Activated T-cell treated with anti-CD3 and anti-CD28 coated beads, Interleukin-2, amount 50 U/mL, for 4 hours (primary cell): ENCODE results near the gene NUTF2. TPM values are rescaled to one million over a fixed set of nuclear protein-coding genes. Genes with fewer than 3 reads are reported as not detected.

Source experiments
- ATAC-seq, 2 donors: fragments of 200-7000 bp; cut with Tn5 transposase; one replicate each; pipeline ENCODE4 v1.10.0; 2021
- DNase-seq: peaks from one replicate; pipeline ENCODE4 v3.0.0-alpha.2; 2020
- H3K27me3 Mint-ChIP-seq: one replicate; pipeline ENCODE4 v1.8.0; 2021; ENCODE audit warnings: low read depth, mixed read lengths
- H3K36me3 Mint-ChIP-seq: one replicate; pipeline ENCODE4 v1.8.0; 2022; ENCODE audit warnings: mixed read lengths; ENCODE audit not compliant: insufficient read depth
- H3K4me1 Mint-ChIP-seq: one replicate; pipeline ENCODE4 v1.8.0; 2021; ENCODE audit warnings: low read depth, mixed read lengths
- H3K4me3 Mint-ChIP-seq: one replicate; pipeline ENCODE4 v1.8.0; 2021; ENCODE audit warnings: mild to moderate bottlenecking, moderate library complexity, mixed read lengths
- H3K9me3 Mint-ChIP-seq: one replicate; pipeline ENCODE4 v1.8.0; 2021; ENCODE audit warnings: mixed read lengths
- total RNA-seq, 3 donors: library from RNA; stranded (reverse); gene quantifications; one replicate each; pipeline ENCODE4 v1.2.1, GENCODE V29; 2021

NUTF2 gene
- total RNA-seq, result 100 to 1,000 TPM; 170 to 182 (median 182) TPM

DNA sequence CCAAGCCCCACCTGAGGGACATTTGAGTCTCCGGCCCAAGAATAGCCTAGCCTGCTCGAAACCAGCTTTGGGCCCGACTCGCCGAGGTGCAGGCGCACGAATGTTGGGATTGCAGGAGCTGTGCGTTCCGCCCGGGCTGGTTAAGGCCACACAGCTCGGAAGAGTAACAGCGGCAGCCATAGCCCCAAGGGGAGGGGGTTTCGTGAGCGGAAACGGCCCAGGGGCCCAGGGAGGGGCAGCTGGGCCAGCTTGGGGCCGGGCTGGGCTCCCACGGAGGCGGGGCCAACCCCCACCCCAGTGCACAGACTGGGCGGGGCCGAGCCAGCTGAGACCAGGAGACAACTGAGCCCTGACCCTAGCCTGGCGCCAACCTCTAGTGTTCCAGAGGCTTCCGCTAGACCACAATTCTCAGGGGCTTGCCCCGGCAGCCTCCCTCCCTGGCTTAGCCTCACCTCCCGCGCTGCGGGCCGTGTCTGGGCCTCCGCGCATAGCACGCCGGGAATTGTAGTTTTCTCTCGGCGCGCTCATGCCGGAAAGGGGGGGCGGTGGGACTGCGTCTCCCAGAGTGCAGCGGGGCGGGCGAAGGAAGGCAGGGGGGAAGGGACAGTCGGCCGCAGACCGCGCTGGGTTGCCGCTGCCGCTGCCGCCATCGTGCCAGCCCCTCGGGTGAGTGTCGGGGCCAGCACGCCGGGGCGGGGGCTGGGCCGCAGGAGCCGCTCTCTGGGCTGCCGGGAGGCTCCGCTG lies at the start of gene NUTF2:
NUTF2 (plus strand) TSS at position 614 of the 744 bp plus-strand sequence. CDS start 18,198 bp downstream, outside the sequence.
- DNase-seq (peak; percentile 93), ATAC-seq (peak; percentile 68)
- Mint-ChIP-seq H3K4me3 (peak within 1 kb of the TSS; percentile 92), H3K4me1 (peaks cover 47% of the 10 kb centered on the region), H3K27me3 (no peaks in the 10 kb centered on the region), H3K36me3 (peaks cover 4% of the 10 kb centered on the region), H3K9me3 (no peaks in the 10 kb centered on the region)

DNA sequence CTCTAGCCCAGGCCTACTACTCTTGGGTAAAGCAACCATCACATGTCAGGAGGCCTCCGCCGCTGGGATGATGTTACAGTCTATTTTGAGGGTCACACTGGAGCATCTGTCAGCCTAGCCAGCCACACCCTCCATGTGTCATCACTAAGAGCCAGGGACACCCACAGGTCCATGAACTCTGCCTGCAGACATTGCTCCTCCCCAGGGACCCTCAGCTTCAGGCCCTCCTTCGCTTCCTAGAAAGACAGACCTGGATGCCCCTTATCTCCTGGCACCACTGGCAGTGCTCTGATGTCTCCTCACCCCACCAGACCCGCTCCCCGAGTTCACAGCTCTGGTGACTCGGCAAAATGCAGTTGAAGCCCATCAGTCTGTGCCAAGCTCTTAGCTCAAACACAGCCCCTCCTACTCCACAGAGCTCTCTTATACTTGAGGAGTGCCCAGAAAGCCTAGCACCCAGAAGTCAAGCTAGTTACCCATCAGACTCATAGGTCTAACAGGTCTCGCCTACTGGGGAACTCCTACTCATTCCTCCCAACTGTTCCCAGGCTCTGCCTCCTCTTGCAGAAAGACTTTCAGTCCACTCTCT lies 46.3 kb upstream of the NUTF2 start:
- DNase-seq, result no peak
- peaks cover 68% of the 10 kb centered on the region for H3K4me1 Mint-ChIP-seq
- H3K36me3 Mint-ChIP-seq, result peaks cover 33% of the 10 kb centered on the region
- H3K9me3 Mint-ChIP-seq, result no peaks in the 10 kb centered on the region
- H3K27me3 Mint-ChIP-seq, result no peaks in the 10 kb centered on the region
- no peak overlapping the region for H3K4me3 Mint-ChIP-seq
- ATAC-seq, result no peak

DNA sequence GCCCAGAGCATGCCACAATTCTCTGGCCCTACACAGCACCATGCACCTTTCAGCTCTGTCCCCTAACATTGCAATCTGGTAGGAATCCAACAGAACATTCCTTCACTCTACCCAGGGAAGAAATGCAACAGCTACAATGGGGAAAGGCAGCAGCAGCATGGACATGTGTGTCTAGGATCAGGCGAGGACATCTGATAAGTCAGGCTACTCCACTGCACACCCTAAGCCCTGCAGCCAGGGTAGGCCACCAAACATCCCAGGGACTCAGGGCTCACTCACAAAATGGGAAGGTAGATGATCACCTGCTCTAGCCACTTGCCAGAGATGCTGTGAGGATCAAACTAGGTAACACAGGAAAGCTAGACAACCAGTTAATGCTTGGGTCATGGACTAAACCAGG lies 45.5 kb upstream of the NUTF2 start:
- ATAC-seq (no peak), DNase-seq (no peak)
- no peak overlapping the region for H3K4me3 Mint-ChIP-seq
- no peaks in the 10 kb centered on the region for H3K27me3 Mint-ChIP-seq
- peaks cover 32% of the 10 kb centered on the region for H3K36me3 Mint-ChIP-seq
- peaks cover 70% of the 10 kb centered on the region for H3K4me1 Mint-ChIP-seq
- no peaks in the 10 kb centered on the region for H3K9me3 Mint-ChIP-seq

DNA sequence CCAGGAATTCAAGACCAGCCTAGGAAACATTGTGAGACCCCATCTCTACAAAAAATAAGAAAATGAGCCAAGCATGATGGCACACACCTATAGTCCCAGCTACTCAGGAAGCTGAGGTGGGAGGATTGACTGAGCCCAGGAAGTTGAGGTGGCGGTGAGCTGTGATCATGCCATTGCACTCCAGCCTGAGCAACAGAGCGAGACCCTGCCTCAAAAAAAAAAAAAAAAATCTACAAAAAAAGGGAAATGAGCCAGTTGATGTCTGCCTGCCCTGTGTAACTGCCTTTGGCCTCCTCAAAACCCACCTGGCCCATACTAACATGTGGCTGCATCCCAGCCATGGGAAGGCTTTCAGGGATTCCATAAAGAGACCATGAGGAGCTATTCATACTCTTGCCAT lies 44.9 kb upstream of the NUTF2 start:
- Mint-ChIP-seq H3K4me3 (no peak overlapping the region), H3K4me1 (peaks cover 67% of the 10 kb centered on the region), H3K36me3 (peaks cover 30% of the 10 kb centered on the region), H3K9me3 (no peaks in the 10 kb centered on the region), H3K27me3 (no peaks in the 10 kb centered on the region)
- peak; percentile 21 for DNase-seq
- no peak for ATAC-seq

DNA sequence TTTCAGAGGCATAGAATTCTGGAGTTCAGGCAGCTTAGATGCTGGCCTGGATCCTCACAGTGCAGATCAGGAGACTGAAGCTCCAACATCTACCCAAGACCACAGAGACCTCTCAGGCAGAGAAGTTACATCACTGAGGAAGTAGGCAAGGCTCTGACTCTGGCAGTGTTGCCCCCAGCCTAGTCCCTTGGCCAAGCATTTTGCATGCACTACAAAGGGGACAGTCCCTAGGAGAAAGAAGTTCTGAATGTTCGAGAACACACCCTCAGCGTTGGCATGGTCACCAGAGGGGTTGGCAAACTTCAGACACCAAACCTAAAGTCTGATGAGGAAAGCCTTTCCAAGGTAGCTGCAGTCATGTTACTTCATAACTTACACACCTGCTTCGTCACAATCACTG lies 42.8 kb upstream of the NUTF2 start:
- Mint-ChIP-seq H3K36me3 (peaks cover 24% of the 10 kb centered on the region), H3K4me1 (peaks cover 60% of the 10 kb centered on the region)
- no peak for DNase-seq

DNA sequence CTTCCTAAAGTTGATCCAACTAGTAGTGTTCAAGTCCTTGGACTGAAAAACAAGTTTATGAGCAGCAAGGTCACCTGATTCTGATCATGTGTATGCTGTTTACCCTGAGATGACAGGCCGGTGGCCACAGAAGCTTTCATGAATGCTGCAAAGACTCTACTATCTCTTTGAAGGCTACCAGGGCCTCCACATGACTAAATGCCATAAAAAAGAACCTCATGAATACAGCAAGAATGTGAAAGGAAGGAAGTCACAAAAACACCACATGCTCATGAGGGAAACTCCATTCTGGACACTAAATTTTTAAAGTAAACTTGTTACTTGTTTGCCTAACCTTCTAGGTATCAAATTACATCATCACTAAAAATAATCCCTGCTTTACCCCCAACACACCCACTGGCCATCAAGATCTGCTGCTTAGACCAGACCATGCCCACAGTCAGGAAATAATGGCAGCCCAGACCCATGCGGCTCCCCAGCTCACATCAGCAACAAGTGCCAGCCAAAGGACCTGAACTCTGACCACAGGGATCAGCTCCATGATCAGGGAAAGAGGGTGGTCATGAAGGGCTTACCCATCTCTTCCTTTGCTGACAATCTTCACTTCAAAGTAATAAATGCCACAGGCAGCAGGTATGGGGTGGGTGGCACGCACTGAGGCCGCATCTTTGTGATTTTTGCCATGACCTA lies 41.7 kb upstream of the NUTF2 start:
- Mint-ChIP-seq H3K4me3 (peak overlapping the region; percentile 89), H3K36me3 (peaks cover 20% of the 10 kb centered on the region), H3K27me3 (no peaks in the 10 kb centered on the region), H3K4me1 (peaks cover 56% of the 10 kb centered on the region), H3K9me3 (no peaks in the 10 kb centered on the region)
- DNase-seq (no peak), ATAC-seq (no peak)

More for the DNA sequence above, 42.8 kb upstream of the NUTF2 start:
- H3K4me3 Mint-ChIP-seq, result no peak overlapping the region
- ATAC-seq, result no peak
- H3K9me3 Mint-ChIP-seq, result no peaks in the 10 kb centered on the region
- H3K27me3 Mint-ChIP-seq, result no peaks in the 10 kb centered on the region

DNA sequence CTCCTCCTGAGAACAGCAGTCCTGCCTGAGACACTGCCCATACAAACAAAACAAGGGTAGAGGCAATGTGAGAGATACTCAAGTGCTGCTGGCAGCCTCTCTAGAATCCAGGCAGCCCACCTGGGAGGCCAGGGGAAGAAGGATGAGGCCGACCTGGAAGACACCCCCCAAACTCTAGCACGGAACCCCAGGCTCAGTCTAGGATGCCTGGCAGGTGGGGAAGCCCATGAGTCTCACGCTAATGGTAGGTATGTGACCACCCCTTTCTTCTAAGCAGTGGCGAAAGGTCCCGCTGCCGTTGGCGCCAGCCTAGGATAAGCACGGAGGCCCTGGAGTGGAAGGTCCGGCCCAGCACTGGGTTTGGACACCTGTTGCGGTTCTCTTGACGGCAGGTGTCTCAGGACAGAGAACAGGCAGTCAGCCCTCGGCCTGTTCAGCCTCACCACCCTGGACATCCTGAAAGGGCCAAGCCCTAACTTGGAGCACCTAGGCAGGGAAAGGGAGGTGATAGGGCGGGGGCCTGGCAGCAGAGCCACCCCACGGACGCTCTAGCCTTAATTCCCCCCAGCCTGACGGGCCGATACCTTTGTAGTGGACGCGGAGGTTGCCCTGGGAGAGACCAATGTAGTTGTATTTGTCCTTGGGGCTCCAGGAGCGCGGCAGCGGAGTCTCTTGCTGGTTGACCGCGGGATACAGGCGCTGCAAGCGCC lies 40.9 kb upstream of the NUTF2 start:
- Mint-ChIP-seq H3K4me3 (peak overlapping the region; percentile 89), H3K36me3 (peaks cover 11% of the 10 kb centered on the region), H3K4me1 (peaks cover 47% of the 10 kb centered on the region), H3K27me3 (no peaks in the 10 kb centered on the region), H3K9me3 (no peaks in the 10 kb centered on the region)
- no peak for ATAC-seq
- DNase-seq, result no peak

DNA sequence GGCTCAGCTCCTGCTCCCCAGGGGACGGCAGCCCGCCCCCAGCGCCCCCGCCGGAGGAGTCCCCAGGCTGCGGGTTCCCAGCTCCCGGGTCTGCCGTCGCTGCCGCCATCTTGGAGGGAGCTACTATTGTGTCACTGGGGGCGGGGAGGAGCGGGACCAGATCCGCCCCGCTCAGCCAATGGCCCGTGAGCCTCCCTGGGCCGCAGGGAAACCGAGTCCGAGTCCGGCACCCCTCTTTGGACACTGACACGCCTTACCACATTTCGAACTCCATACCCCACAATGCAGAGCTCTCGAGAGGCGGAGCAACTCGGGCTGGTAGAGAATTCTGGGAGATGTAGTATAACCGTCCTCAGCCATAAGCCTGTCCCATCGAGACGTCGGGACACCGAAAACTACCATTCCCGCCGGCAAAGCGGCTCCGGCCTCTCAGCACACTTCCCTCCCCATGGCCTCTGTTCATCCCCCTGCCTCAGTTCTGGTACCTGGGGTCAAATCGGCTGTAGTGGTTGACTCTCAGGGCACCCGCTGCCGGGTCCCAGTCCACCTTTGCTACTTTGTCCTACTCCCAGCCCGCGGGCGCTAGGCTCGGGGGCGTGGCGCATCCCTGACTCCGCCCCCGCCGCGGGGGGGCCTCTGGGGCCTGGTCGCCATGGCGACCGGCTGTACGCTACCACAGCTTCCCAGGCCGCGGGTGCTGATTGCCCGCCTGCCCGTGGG lies 40.1 kb upstream of the NUTF2 start, which contains the start of the genes RANBP10 and TSNAXIP1:
RANBP10 (minus strand) TSS at position 133 of the 720 bp plus-strand sequence; CDS start at position 109, 24 bp downstream.
TSNAXIP1 (plus strand) TSS at position 462 of the 720 bp plus-strand sequence. CDS start 261 bp downstream, outside the sequence.
- ATAC-seq, result peak; percentile 96 to 97
- no peaks in the 10 kb centered on the region for H3K9me3 Mint-ChIP-seq
- peak; percentile 93 for DNase-seq
- H3K4me1 Mint-ChIP-seq, result peaks cover 40% of the 10 kb centered on the region
- peak within 1 kb of the TSS; percentile 89 for H3K4me3 Mint-ChIP-seq
- peaks cover 6% of the 10 kb centered on the region for H3K36me3 Mint-ChIP-seq
- H3K27me3 Mint-ChIP-seq, result no peaks in the 10 kb centered on the region

DNA sequence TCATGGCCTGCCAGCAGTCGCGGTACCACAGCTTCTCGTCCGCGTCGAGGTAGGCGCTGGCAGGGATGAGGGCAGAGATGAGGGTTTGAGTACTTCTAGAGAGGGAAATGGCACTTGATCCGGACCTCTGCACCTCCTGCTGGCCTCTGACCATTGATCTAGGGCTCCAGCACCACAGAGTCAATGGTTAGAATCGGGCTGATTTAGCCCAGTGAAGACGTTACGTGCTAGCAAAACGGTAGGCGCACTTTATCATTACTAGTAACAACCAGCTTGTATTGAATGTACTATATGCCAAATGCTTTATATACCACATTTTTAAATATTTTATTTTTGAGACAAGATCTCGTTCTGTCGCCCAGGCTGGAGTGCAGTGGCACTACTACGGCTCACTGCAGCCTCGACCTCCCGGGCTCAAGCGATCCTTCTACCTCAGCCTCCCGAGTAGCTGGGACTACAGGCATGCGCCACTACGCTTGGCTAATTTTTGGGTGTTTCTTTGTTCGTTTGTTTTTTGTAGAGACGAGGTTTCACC lies 39.5 kb upstream of the NUTF2 start:
- Mint-ChIP-seq H3K4me1 (peaks cover 34% of the 10 kb centered on the region), H3K27me3 (no peaks in the 10 kb centered on the region), H3K9me3 (no peaks in the 10 kb centered on the region), H3K36me3 (peaks cover 6% of the 10 kb centered on the region), H3K4me3 (peak overlapping the region; percentile 89)
- DNase-seq, result no peak
- no peak for ATAC-seq

DNA sequence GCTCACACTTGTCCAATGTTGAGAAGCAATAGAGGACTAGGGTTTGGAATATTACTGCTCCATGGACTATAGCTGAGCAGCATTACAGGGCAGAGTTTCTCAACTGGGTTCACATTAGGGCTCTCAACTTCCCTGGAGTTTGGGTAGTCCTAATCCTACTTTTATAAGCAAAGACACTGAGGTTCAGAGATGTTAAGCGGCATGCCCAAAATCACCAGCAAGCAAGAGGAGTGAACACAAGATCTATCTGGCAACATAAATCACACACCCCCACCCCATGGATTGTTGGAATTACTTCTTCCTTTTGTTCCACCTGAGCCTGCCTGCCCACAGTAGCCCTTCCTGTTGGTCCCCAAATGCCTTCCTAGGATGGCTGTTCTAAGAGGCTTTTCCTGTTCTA lies 34.8 kb upstream of the NUTF2 start:
- Mint-ChIP-seq H3K4me3 (no peak overlapping the region), H3K9me3 (no peaks in the 10 kb centered on the region), H3K36me3 (no peaks in the 10 kb centered on the region), H3K27me3 (no peaks in the 10 kb centered on the region), H3K4me1 (peaks cover 5% of the 10 kb centered on the region)
- no peak for ATAC-seq
- DNase-seq, result no peak

DNA sequence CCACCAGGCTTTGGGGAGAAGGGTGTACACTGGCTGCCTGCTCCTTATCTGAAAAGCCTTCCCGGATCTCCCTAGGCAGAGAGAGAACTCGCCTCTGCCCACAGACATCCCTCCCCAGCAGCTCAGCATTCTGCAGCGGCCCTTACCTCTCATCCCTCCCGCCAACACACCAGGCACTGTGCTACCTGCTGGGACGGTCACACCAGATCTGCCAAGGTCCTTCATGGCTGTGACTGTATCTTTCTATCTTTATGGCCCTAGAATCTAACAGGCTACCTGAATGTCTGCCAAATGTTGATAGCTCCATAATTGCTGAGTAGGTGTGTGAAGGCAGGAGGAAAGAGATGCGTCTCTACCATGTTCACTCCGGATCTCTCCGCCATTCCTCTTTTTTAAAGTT lies 32.2 kb upstream of the NUTF2 start:
- ATAC-seq, result no peak
- Mint-ChIP-seq H3K36me3 (no peaks in the 10 kb centered on the region), H3K27me3 (no peaks in the 10 kb centered on the region), H3K4me1 (peaks cover 2% of the 10 kb centered on the region), H3K9me3 (no peaks in the 10 kb centered on the region), H3K4me3 (no peak overlapping the region)
- no peak for DNase-seq

DNA sequence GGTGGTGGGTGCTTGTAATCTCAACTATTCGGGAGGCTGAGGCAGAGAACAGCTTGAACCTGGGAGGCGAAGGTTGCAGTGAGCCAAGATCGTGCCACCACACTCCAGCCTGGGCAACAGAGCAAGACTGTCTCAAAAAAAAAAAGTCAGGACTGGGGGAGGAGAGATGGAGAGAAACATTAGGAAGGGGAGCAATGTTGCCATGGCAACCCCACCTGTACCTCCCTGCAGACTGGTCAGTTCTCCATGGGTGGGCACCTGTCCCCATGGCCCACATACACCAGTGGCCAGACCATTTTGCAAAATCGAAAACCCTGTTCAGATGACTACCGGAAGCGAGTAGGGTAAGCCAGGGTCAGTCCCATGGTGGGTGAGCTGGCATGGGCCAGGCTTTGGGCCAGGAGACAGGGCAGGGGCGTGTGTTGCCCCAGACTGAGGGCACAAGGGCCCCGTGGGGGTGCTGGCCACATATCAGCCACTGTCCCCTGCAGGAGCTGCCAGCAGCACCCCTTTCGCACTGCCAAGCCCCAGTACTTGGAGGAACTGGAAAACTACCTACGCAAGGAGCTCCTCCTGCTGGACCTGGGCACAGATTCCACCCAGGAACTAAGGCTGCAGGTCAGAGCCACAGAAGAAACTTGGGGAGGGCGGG lies 26.0 kb upstream of the NUTF2 start:
- ATAC-seq (no peak), DNase-seq (no peak)
- no peaks in the 10 kb centered on the region for H3K9me3 Mint-ChIP-seq
- no peak overlapping the region for H3K4me3 Mint-ChIP-seq
- no peaks in the 10 kb centered on the region for H3K27me3 Mint-ChIP-seq
- no peaks in the 10 kb centered on the region for H3K36me3 Mint-ChIP-seq
- H3K4me1 Mint-ChIP-seq, result peaks cover 2% of the 10 kb centered on the region

DNA sequence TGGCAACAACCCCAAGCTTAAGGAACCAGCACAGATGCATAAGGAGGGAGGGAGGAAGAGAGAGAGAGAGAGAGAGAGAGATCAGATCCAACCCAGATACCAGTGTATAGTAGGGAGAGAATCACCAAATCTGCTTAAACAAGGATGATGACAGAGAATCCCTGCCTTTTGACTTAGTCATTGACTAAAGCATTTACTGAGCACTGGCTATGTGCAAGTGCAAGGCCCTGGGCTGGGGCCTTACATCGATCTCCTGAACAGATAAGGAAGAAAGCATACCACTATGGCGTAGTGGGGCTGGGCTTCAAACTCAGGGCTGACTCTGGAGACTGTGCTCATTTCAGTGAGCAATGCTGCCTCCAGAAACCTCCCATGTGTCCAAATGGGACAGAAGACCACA lies 24.2 kb upstream of the NUTF2 start:
- H3K9me3 Mint-ChIP-seq, result no peaks in the 10 kb centered on the region
- no peak for DNase-seq
- no peaks in the 10 kb centered on the region for H3K4me1 Mint-ChIP-seq
- no peak for ATAC-seq
- no peak overlapping the region for H3K4me3 Mint-ChIP-seq
- H3K27me3 Mint-ChIP-seq, result no peaks in the 10 kb centered on the region
- H3K36me3 Mint-ChIP-seq, result no peaks in the 10 kb centered on the region
